Measurements from ENCODE around the gene BRF1. TPM values are rescaled to one million over a fixed set of nuclear protein-coding genes. Genes with fewer than 3 reads are reported as not detected.
A peak's percentile ranks its signal among the peaks of the same experiment; 100 is the strongest.
"Not testable (repeated sequence)": the region's sequence is repeated elsewhere in the genome, so short reads cannot be mapped to it uniquely, and the experiment has no call there.

The BRF1 gene
- total RNA-seq, 1 donor from 2014 or later: 64.6 TPM

DNA sequence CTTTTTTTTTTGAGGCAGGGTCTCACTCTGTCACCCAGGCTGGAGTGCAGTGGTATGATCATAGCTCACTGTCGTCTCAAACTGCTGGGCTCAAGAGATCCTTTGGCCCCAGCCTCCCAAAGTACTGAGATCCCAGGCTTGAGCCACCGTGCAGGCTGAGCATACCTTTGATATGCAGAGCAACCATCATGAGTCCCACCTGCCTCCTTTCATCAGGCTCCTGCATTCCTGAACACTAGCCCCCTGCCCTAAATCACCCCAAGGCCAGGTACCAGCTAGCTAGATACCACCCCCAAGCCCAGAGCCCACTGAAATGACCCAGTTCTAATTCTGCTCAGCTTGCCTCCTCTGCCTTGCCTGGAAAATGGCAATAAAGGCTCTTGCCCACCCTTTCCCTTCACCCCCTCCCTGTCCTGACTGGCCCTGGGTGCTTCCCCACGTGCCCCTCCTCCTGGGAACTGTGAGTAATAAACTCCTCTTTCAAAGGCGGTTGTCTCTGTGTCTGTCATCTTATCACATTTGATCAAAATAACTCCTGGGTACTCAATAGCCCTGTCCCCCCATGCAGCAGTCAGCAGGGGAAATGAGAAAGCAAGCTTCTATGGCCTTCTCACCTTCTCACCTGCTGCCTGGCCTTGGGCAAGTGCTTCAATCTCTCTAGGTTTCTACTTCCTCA lies 6.4 kb upstream of the BRF1 start:
- intact Hi-C loops (cut with DNase I): no loop called here
- no peak overlapping the region for H3K27ac ChIP-seq
- H3K4me3 ChIP-seq: no peak overlapping the region
- H3K9me3 ChIP-seq: no peaks in the 10 kb centered on the region
- H3K4me1 ChIP-seq: no peaks in the 10 kb centered on the region
- no peak for DNase-seq (ENCODE audit: extremely low spot score in 2 of 2)
- TF ChIP-seq POLR2A (IDR thresholded peaks at IDR 0.05) (no peak), POLR2AphosphoS5 (IDR thresholded peaks at IDR 0.05; ENCODE audit: insufficient read depth in 1 of 2, low read depth in 1 of 2) (no peak)
- TF ChIP-seq, protein P1, sequence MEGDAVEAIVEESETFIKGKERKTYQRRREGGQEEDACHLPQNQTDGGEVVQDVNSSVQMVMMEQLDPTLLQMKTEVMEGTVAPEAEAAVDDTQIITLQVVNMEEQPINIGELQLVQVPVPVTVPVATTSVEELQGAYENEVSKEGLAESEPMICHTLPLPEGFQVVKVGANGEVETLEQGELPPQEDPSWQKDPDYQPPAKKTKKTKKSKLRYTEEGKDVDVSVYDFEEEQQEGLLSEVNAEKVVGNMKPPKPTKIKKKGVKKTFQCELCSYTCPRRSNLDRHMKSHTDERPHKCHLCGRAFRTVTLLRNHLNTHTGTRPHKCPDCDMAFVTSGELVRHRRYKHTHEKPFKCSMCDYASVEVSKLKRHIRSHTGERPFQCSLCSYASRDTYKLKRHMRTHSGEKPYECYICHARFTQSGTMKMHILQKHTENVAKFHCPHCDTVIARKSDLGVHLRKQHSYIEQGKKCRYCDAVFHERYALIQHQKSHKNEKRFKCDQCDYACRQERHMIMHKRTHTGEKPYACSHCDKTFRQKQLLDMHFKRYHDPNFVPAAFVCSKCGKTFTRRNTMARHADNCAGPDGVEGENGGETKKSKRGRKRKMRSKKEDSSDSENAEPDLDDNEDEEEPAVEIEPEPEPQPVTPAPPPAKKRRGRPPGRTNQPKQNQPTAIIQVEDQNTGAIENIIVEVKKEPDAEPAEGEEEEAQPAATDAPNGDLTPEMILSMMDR (IDR thresholded peaks at IDR 0.05): no peak
- no peaks in the 10 kb centered on the region for H3K27me3 ChIP-seq
- H3K36me3 ChIP-seq: no peaks in the 10 kb centered on the region

DNA sequence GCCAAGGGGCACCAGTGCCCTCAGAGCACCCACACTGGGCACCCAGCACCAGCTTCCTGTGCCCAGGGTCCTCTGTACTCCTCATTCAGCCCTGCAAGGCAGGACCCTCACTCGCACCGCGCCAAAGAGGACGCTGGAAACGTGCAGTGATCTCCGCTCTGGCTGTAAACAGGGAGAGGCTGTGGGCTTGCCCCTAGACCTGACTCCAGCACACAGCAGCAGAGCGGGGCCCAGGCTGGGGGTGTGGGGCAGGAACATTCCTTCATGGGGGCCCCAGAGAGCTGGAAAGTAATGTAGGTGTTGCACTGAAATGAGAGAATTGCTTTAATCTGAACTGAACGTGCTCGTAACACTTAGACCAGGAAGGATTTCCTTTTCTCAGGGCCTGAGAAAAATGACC lies 5.0 kb upstream of the BRF1 start:
- H3K27me3 ChIP-seq: no peaks in the 10 kb centered on the region
- peaks cover 5% of the 10 kb centered on the region for H3K4me1 ChIP-seq
- no peak overlapping the region for H3K27ac ChIP-seq
- DNase-seq (ENCODE audit: extremely low spot score in 2 of 2): no peak
- no peaks in the 10 kb centered on the region for H3K9me3 ChIP-seq
- no peak for TF ChIP-seq POLR2AphosphoS5 (IDR thresholded peaks at IDR 0.05; ENCODE audit: insufficient read depth in 1 of 2, low read depth in 1 of 2)
- no peak for TF ChIP-seq POLR2A (IDR thresholded peaks at IDR 0.05)
- TF ChIP-seq, protein P1 (IDR thresholded peaks at IDR 0.05): no peak
- H3K4me3 ChIP-seq: no peak overlapping the region
- intact Hi-C loops (cut with DNase I): no loop called here
- no peaks in the 10 kb centered on the region for H3K36me3 ChIP-seq

DNA sequence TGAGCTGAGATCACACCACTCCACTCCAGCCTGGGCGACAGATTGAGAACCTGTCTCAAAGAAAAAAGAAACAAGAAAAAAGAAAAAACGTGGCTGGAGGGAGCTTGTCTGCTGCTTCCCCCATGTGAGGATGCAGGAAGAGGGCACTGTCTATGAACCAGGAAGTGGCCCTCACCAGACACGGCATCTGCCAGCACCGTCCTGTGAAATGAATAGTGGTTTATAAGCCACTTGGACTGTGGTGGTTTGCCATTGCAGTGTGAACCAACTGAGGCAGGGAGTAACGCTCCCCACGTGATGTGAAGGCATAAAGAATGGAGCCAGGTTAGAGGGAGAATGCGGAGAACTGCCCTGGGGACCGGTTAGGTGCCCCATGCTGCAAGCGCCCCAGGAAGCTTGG lies 4.5 kb upstream of the BRF1 start:
- Histone ChIP-seq H3K9me3 (no peaks in the 10 kb centered on the region), H3K27me3 (no peaks in the 10 kb centered on the region), H3K36me3 (no peaks in the 10 kb centered on the region), H3K4me1 (peaks cover 5% of the 10 kb centered on the region), H3K4me3 (no peak overlapping the region), H3K27ac (no peak overlapping the region)
- intact Hi-C loops (cut with DNase I): no loop called here
- DNase-seq (ENCODE audit: extremely low spot score in 2 of 2): no peak
- TF ChIP-seq POLR2AphosphoS5 (IDR thresholded peaks at IDR 0.05; ENCODE audit: insufficient read depth in 1 of 2, low read depth in 1 of 2) (no peak), POLR2A (IDR thresholded peaks at IDR 0.05) (no peak)
- TF ChIP-seq, protein P1 (IDR thresholded peaks at IDR 0.05): no peak

DNA sequence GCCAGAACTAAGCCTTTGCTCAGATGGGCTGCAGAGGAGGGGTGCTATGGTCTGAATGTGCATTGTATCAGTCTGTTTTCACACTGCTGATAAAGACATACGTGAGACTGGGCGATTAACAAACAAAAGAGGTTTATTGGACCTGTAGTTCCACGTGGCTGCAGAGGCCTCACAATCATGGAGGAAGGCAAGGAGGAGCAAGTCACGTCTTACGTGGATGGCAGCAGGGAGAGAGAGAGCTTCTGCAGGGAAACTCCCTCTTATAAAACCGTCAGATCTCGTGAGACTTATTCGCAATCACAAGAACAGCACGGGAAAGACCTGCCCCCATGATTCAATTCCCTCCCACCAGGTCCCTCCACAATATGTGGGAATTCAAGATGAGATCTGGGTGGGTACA lies 3.8 kb upstream of the BRF1 start:
- Histone ChIP-seq H3K4me3 (no peak overlapping the region), H3K4me1 (peaks cover 12% of the 10 kb centered on the region), H3K27ac (no peak overlapping the region), H3K9me3 (no peaks in the 10 kb centered on the region), H3K36me3 (no peaks in the 10 kb centered on the region), H3K27me3 (no peaks in the 10 kb centered on the region)
- DNase-seq (ENCODE audit: extremely low spot score in 2 of 2): no peak
- TF ChIP-seq POLR2A (IDR thresholded peaks at IDR 0.05): no peak
- TF ChIP-seq POLR2AphosphoS5 (IDR thresholded peaks at IDR 0.05; ENCODE audit: insufficient read depth in 1 of 2, low read depth in 1 of 2): no peak
- TF ChIP-seq, protein P1 (IDR thresholded peaks at IDR 0.05): no peak
- intact Hi-C loops (cut with DNase I): loop anchor here (5.0 kb wide), 1 partner anchor 183 kb away; the partner anchor contains the start of gene CRIP1

DNA sequence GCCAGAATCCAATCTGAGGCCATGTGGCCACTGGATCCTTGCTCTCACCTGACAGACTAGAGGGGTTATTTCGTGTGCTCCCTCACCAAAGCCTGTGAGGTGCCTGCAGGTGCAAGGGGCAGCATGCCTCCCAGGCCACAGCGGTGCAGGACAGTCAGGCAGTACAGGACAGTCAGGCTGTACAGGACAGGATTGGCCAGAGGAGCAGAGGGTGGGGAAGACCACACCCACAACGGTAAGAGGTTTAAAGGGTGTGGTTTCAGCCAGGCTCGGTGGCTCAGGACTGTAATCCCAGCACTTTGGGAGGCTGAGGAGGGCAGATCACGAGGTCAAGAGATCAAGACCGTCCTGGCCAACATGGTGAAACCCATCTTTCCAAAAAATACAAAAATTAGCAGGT lies 3.1 kb upstream of the BRF1 start:
- DNase-seq (ENCODE audit: extremely low spot score in 2 of 2): no peak
- peaks cover 18% of the 10 kb centered on the region for H3K4me1 ChIP-seq
- intact Hi-C loops (cut with DNase I): loop anchor here (5.0 kb wide), 1 partner anchor 183 kb away; the partner anchor contains the start of gene CRIP1
- H3K27me3 ChIP-seq: no peaks in the 10 kb centered on the region
- no peaks in the 10 kb centered on the region for H3K9me3 ChIP-seq
- TF ChIP-seq, protein P1 (IDR thresholded peaks at IDR 0.05): no peak
- TF ChIP-seq POLR2A (IDR thresholded peaks at IDR 0.05) (no peak), POLR2AphosphoS5 (IDR thresholded peaks at IDR 0.05; ENCODE audit: insufficient read depth in 1 of 2, low read depth in 1 of 2) (peak in 1 of 2 donors; percentile 23)
- H3K4me3 ChIP-seq: no peak overlapping the region
- H3K27ac ChIP-seq: no peak overlapping the region
- no peaks in the 10 kb centered on the region for H3K36me3 ChIP-seq

DNA sequence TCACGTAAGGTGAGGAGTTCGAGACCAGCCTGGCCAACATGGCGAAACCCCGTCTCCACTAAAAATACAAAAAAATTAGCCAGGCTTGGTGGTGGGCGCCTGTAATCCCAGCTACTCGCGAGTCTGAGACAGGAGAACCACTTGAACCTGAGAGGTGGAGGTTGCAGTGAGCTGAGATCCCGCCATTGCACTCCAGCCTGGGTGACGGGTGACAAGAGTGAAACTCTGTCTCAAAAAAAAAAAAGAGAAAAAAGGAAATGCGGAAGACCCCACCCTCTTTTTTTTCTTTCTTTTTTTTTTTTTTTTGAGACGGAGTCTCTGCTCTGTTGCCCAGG lies 1.1 kb upstream of the BRF1 start:
- peaks cover 28% of the 10 kb centered on the region for H3K4me1 ChIP-seq
- H3K9me3 ChIP-seq; H3K27me3 ChIP-seq; H3K36me3 ChIP-seq; DNase-seq (ENCODE audit: extremely low spot score in 2 of 2): not testable (repeated sequence)
- H3K27ac ChIP-seq: peak overlapping the region; percentile 93
- intact Hi-C loops (cut with DNase I): loop anchor here (5.0 kb wide), 1 partner anchor 185 kb away; the partner anchor contains the start of gene CRIP1
- peak overlapping the region; percentile 70 to 97 for H3K4me3 ChIP-seq
